Mesenchymal stem cell (in vitro differentiated cells and primary cell): ENCODE measurements around the gene DPYD.

Experiments
- DNase-seq: peaks from one replicate; pipeline ENCODE4 v3.0.0-alpha.2; 2013
- H2AFZ ChIP-seq: one replicate; pipeline ENCODE4 v1.6.1; 2013; ENCODE audit warnings: low read depth, mild to moderate bottlenecking, control low read depth, inconsistent platforms, low read length, moderate library complexity
- H2AK5ac ChIP-seq: 2 replicates; pipeline ENCODE4 v1.6.1; 2013; ENCODE audit warnings: low read length, moderate library complexity, mild to moderate bottlenecking, inconsistent platforms; ENCODE audit not compliant: severe bottlenecking
- H2BK120ac ChIP-seq: one replicate; pipeline ENCODE4 v1.6.1; 2013; ENCODE audit warnings: low read depth, mild to moderate bottlenecking, inconsistent platforms, low read length, moderate library complexity
- H2BK12ac ChIP-seq, 2 experiments: one replicate each; pipeline ENCODE4 v1.6.1; 2013; ENCODE audit warnings: inconsistent platforms in 2 of 2, low read length in 2 of 2, mild to moderate bottlenecking in 2 of 2, moderate library complexity in 2 of 2, control low read depth in 1 of 2
- H2BK15ac ChIP-seq: one replicate; pipeline ENCODE4 v1.6.1; 2013; ENCODE audit warnings: mild to moderate bottlenecking, low read depth, inconsistent platforms; ENCODE audit not compliant: poor library complexity, severe bottlenecking
- H2BK5ac ChIP-seq: 2 replicates; pipeline ENCODE4 v1.6.1; 2013; ENCODE audit warnings: low read depth, mild to moderate bottlenecking, low read length, control low read depth, inconsistent platforms; ENCODE audit not compliant: poor library complexity, severe bottlenecking
- H3K14ac ChIP-seq, 2 experiments: one replicate each; pipeline ENCODE4 v1.6.1; 2013; ENCODE audit warnings: inconsistent platforms in 2 of 2, low read length in 2 of 2, control low read depth in 1 of 2, mild to moderate bottlenecking in 1 of 2, moderate library complexity in 1 of 2
- H3K18ac ChIP-seq, 2 experiments: one replicate each; pipeline ENCODE4 v1.6.1; 2013; ENCODE audit warnings: inconsistent platforms in 2 of 2, low read length in 2 of 2, control low read depth in 1 of 2, low read depth in 1 of 2, mild to moderate bottlenecking in 1 of 2
- H3K23ac ChIP-seq, 2 experiments: one replicate each; pipeline ENCODE4 v1.6.1; 2013; ENCODE audit warnings: inconsistent platforms in 2 of 2, low read length in 2 of 2, mild to moderate bottlenecking in 2 of 2, moderate library complexity in 2 of 2, control low read depth in 1 of 2
- H3K27ac ChIP-seq: 2 replicates; pipeline ENCODE4 v1.5.1; 2013; ENCODE audit warnings: mild to moderate bottlenecking, moderate library complexity, low read length, control low read depth, inconsistent platforms; ENCODE audit not compliant: poor library complexity, severe bottlenecking
- H3K27me3 ChIP-seq, 2 experiments: 2 replicates each; pipeline versions ENCODE4 v1.6.1 to v1.7.0; 2013; ENCODE audit warnings: low read length in 2 of 2, mild to moderate bottlenecking in 2 of 2, moderate library complexity in 2 of 2, control low read depth in 1 of 2, inconsistent platforms in 1 of 2; ENCODE audit not compliant: control insufficient read depth in 1 of 2, insufficient read depth in 1 of 2
- H3K36me3 ChIP-seq, 2 experiments: 2 replicates each; pipeline versions ENCODE4 v1.6.1 to v1.7.0; 2013; ENCODE audit warnings: low read length in 2 of 2, control low read depth in 1 of 2, inconsistent platforms in 1 of 2, low read depth in 1 of 2, mild to moderate bottlenecking in 1 of 2; ENCODE audit not compliant: insufficient read depth in 2 of 2, control insufficient read depth in 1 of 2
- H3K4ac ChIP-seq, 2 experiments: one replicate each; pipeline ENCODE4 v1.6.1; 2013; ENCODE audit warnings: inconsistent platforms in 2 of 2, low read length in 2 of 2, mild to moderate bottlenecking in 2 of 2, moderate library complexity in 2 of 2, control low read depth in 1 of 2, low read depth in 1 of 2
- H3K4me1 ChIP-seq: 2 replicates; pipeline ENCODE4 v1.6.1; 2013; ENCODE audit warnings: low read depth, low read length, control low read depth; ENCODE audit not compliant: control insufficient read depth, insufficient read depth
- H3K4me2 ChIP-seq: 2 replicates; pipeline ENCODE4 v1.6.1; 2013; ENCODE audit warnings: low read length, mild to moderate bottlenecking, inconsistent platforms; ENCODE audit not compliant: poor library complexity, severe bottlenecking
- H3K4me3 ChIP-seq, 2 experiments: 2 replicates each; pipeline versions ENCODE4 v1.5.1 to v1.7.0; 2013; ENCODE audit warnings: low read length in 2 of 2, mild to moderate bottlenecking in 2 of 2, control low read depth in 1 of 2, low read depth in 1 of 2; ENCODE audit not compliant: insufficient read depth in 1 of 2
- H3K79me1 ChIP-seq: replicated peaks from 2 replicates; pipeline ENCODE4 v1.6.1; 2013; ENCODE audit warnings: mild to moderate bottlenecking, control low read depth, low read length, inconsistent platforms; ENCODE audit not compliant: poor library complexity, severe bottlenecking
- H3K9ac ChIP-seq: 2 replicates; pipeline ENCODE4 v1.7.0; 2013; ENCODE audit warnings: mild to moderate bottlenecking, low read length, moderate library complexity
- H3K9me3 ChIP-seq: 2 replicates; pipeline ENCODE4 v1.7.0; 2013; ENCODE audit warnings: mild to moderate bottlenecking, low read length; ENCODE audit not compliant: control insufficient read depth
- H4K8ac ChIP-seq: one replicate; pipeline ENCODE4 v1.6.1; 2013; ENCODE audit warnings: inconsistent platforms, mild to moderate bottlenecking, low read length, moderate library complexity
- H4K91ac ChIP-seq: one replicate; pipeline ENCODE4 v1.6.1; 2013; ENCODE audit warnings: mild to moderate bottlenecking, low read length, inconsistent platforms
- WGBS: methylation state at CpG from one replicate; pipeline ENCODE4 v1.1.7; 2013; ENCODE audit warnings: mixed read lengths; 5-methylcytosine and 5-hydroxymethylcytosine counted together

DPYD gene

DNA sequence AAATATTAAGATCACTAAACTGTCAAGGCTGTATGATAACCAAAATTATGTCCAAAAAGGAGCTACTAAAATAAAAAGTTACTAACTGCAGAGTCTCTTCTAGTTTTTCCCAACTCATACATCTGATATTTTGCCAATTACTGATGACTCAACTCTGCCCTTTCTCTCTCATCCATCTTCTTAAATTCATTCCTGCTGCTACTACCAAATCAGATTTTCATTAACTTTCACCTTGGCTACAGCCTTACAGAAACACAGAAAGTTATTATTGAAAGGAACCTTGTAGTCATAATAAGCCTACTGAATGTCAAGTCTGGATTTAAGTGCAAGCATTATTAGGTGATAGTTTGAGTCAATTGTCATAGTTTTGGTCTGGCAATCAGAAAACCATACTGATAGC, 273.1 kb downstream of the DPYD start:
- H3K79me1 ChIP-seq: no peaks in the 10 kb centered on the region
- no peak overlapping the region for H3K4me3 ChIP-seq
- no peak overlapping the region for H3K23ac ChIP-seq
- H3K27ac ChIP-seq: no peak overlapping the region
- H2BK5ac ChIP-seq: no peak overlapping the region
- no peak for DNase-seq
- no peak overlapping the region for H3K4ac ChIP-seq
- H2BK15ac ChIP-seq: no peak overlapping the region
- no peaks in the 10 kb centered on the region for H3K4me1 ChIP-seq
- H3K14ac ChIP-seq: no peak overlapping the region
- no peak overlapping the region for H3K18ac ChIP-seq
- H4K8ac ChIP-seq: no peak overlapping the region
- H3K27me3 ChIP-seq: no peaks in the 10 kb centered on the region
- H3K9me3 ChIP-seq: peaks cover 16% of the 10 kb centered on the region
- H2BK120ac ChIP-seq: no peak overlapping the region
- no peak overlapping the region for H3K4me2 ChIP-seq
- H4K91ac ChIP-seq: no peak overlapping the region
- H2BK12ac ChIP-seq: no peak overlapping the region
- H2AFZ ChIP-seq: no peak overlapping the region
- H2AK5ac ChIP-seq: no peak overlapping the region
- no peaks in the 10 kb centered on the region for H3K36me3 ChIP-seq
- no peak overlapping the region for H3K9ac ChIP-seq

DNA sequence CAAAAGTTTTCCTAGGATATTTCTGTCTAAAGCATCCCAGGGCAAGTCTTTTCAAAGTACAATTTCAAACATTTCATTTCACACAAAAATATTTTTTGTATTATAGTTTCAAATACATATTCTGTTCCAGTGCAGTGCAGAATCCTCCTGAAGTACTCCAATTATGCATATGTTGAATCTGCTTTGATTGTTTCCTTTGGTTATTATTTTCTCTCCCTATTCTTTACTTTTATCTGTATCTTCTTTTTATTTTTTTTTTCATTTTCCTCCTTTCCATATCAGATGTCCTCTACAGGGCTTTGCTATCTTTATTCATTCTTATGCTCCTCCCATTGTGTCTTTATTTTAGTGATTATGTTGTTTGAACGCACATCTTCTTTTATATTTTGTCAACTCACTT, 274.8 kb downstream of the DPYD start:
- Histone ChIP-seq H3K27ac (no peak overlapping the region), H3K4me2 (no peak overlapping the region), H2AFZ (no peak overlapping the region), H3K4ac (no peak overlapping the region), H4K8ac (no peak overlapping the region), H3K18ac (no peak overlapping the region), H3K9ac (no peak overlapping the region), H4K91ac (no peak overlapping the region), H3K4me3 (no peak overlapping the region), H3K4me1 (no peaks in the 10 kb centered on the region), H2BK15ac (no peak overlapping the region), H3K27me3 (no peaks in the 10 kb centered on the region), H2AK5ac (no peak overlapping the region), H2BK120ac (no peak overlapping the region), H3K36me3 (no peaks in the 10 kb centered on the region), H3K9me3 (peaks cover 16% of the 10 kb centered on the region), H3K14ac (no peak overlapping the region), H3K23ac (no peak overlapping the region), H3K79me1 (no peaks in the 10 kb centered on the region), H2BK5ac (no peak overlapping the region), H2BK12ac (no peak overlapping the region)
- no peak for DNase-seq
- WGBS: no CpG with 5 or more reads among the region's 1 CpG

DNA sequence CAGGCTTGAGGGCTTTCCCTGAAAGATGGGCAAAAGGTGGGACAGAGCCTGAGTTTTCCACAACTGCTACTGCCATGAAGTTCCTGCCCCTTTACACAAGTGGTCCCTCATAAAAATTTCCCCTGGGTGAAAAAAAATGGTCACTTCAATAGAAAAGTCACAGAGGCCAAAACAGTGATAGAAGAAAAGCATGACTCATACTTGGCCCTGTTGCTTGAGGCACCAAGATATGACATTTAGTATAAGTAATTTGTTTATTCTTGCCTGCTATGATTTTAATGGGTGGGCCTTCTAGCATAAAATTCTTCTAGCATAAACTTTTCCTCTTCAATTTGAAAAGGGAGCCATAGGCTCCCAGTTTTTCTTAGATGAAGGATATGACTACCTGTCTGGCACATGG, 280.2 kb downstream of the DPYD start:
- H3K9ac ChIP-seq: no peak overlapping the region
- H3K27ac ChIP-seq: no peak overlapping the region
- no peak overlapping the region for H3K14ac ChIP-seq
- no peaks in the 10 kb centered on the region for H3K79me1 ChIP-seq
- H3K9me3 ChIP-seq: peaks cover 6% of the 10 kb centered on the region
- H2AFZ ChIP-seq: no peak overlapping the region
- H2BK12ac ChIP-seq: no peak overlapping the region
- no peak overlapping the region for H2AK5ac ChIP-seq
- no peak overlapping the region for H2BK5ac ChIP-seq
- no peak overlapping the region for H3K4me3 ChIP-seq
- DNase-seq: no peak
- H3K4ac ChIP-seq: no peak overlapping the region
- H3K18ac ChIP-seq: no peak overlapping the region
- no peaks in the 10 kb centered on the region for H3K27me3 ChIP-seq
- no peak overlapping the region for H4K8ac ChIP-seq
- H3K23ac ChIP-seq: no peak overlapping the region
- no peak overlapping the region for H4K91ac ChIP-seq
- H3K4me1 ChIP-seq: no peaks in the 10 kb centered on the region
- H2BK15ac ChIP-seq: no peak overlapping the region
- H2BK120ac ChIP-seq: no peak overlapping the region
- no peaks in the 10 kb centered on the region for H3K36me3 ChIP-seq
- no peak overlapping the region for H3K4me2 ChIP-seq

DNA sequence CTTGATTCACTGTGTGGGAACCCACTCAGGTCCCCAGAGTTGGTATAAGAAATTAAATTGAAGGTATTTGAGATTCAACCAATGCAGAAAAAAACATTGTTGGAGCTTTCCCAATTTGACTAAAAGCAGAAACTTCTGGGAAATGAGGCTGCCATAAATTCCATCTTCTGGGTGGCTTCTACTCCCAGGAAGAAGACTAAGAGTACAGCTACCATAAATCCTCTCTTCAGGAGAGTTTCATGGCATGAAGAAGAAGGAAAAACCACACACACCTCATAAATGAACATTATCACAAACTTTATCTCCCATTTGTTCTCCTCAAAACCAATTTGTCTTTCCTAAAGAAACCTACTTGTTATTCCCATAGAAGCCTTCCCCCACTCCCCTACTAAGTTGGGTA, 283.9 kb downstream of the DPYD start:
- no peaks in the 10 kb centered on the region for H3K27me3 ChIP-seq
- H3K4me2 ChIP-seq: no peak overlapping the region
- no peaks in the 10 kb centered on the region for H3K36me3 ChIP-seq
- no peak overlapping the region for H4K8ac ChIP-seq
- no peaks in the 10 kb centered on the region for H3K4me1 ChIP-seq
- H2BK120ac ChIP-seq: no peak overlapping the region
- H3K79me1 ChIP-seq: no peaks in the 10 kb centered on the region
- H3K14ac ChIP-seq: no peak overlapping the region
- H2BK5ac ChIP-seq: no peak overlapping the region
- no peak overlapping the region for H2AK5ac ChIP-seq
- H3K27ac ChIP-seq: no peak overlapping the region
- H3K4me3 ChIP-seq: no peak overlapping the region
- H3K9me3 ChIP-seq: no peaks in the 10 kb centered on the region
- DNase-seq: no peak
- H3K23ac ChIP-seq: no peak overlapping the region
- no peak overlapping the region for H3K9ac ChIP-seq
- H2BK12ac ChIP-seq: no peak overlapping the region
- no peak overlapping the region for H3K4ac ChIP-seq
- no peak overlapping the region for H4K91ac ChIP-seq
- no peak overlapping the region for H2AFZ ChIP-seq
- no peak overlapping the region for H3K18ac ChIP-seq
- H2BK15ac ChIP-seq: no peak overlapping the region
